GM18508 (cell line): Measurements from ENCODE around the gene ERC2.

Experiments used
- ATAC-seq: cut with Tn5 transposase; IDR thresholded peaks from one replicate; pipeline ENCODE4 v1.9.1; 2021; ENCODE audit warnings: moderate number of reproducible peaks; ENCODE audit not compliant: insufficient read depth, unreplicated experiment

Gene ERC2

GRCh38 chr3:55562700-55563099 is 905.6 kb downstream of the ERC2 start:
- ATAC-seq: no peak

DNA sequence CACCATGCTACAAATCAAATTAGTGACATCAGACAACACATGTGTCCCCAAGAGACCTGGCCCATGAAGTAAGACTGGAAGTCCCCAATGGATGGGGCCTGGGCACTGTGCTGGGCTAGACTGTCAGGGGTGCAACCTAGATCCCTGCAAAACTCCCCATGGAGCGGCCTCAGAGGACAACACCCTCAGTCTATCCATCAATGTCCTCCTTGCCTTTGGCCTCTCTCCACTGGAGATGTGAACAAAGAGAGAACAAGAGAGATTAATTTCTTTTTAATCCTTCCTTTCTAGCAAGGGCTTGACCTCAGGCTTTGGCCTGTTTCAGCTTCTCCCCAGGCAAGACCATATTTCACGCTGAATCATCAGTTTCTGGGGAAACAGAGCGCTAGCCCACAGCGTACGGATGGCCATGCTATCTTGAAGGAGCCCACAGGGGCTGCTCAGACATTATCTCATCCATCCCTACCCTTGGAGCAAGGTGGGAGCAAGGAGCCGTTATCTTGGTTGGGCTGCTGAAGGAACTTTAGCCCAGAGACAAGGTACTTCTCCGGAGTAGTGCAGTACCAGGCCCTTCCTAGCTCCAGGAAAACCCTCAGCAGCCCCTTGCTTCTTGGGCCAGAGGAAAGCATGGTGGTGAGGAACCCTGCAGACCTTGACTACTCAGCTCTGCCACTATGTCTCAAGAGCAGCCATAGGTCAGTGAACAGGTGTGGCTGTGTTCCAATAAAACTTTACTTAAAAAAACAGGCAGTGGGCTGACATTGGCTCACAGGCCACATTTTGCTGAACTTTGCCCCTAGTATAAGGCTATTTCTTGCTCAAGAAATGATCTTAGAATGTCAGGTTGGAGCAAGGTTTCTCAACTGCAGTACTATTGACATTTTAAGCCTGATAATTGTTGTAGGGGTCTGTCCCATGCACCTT is 908.5 kb downstream of the ERC2 start:
- ATAC-seq: no peak

DNA sequence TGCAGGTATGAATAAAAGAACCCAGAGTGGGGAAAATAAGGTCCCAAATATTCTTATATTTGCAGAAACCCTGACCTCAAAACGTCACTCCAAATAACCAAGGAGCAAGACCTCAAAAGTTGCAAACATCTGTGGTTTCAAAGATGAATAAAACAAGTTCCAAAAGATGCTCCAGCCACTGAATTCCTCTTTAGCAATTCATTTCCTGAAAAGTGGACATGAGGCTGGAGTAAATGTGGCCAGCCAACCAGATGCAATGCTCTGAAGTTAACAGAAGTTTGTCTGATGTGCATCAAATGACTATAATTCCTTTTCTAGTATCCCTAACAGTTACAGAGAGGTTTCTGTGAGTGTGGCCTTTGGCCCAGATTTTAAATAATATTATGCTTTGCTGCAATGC is 910.0 kb downstream of the ERC2 start:
- no peak for ATAC-seq

DNA sequence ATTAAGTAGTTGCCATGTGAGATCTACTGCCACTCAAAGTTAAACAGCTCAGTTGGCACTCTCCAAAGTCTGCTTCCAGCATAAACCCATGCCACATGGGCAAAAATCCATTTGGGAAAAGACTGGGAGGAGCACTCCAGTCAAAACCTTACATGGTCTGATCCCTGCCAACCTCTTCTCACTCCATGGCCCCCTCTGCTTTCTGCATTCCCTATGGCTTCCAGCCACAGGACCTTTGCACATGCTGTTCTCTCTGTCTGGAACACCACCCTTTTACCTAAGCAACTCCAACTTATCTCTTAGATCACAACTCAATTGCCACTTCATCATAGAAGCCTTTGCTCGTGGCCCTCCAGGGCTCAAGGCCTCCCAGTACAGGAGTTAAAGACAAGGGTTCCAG is 910.7 kb downstream of the ERC2 start:
- ATAC-seq: no peak

GRCh38 chr3:55556619-55557537 is 911.4 kb downstream of the ERC2 start:
- ATAC-seq: no peak

DNA sequence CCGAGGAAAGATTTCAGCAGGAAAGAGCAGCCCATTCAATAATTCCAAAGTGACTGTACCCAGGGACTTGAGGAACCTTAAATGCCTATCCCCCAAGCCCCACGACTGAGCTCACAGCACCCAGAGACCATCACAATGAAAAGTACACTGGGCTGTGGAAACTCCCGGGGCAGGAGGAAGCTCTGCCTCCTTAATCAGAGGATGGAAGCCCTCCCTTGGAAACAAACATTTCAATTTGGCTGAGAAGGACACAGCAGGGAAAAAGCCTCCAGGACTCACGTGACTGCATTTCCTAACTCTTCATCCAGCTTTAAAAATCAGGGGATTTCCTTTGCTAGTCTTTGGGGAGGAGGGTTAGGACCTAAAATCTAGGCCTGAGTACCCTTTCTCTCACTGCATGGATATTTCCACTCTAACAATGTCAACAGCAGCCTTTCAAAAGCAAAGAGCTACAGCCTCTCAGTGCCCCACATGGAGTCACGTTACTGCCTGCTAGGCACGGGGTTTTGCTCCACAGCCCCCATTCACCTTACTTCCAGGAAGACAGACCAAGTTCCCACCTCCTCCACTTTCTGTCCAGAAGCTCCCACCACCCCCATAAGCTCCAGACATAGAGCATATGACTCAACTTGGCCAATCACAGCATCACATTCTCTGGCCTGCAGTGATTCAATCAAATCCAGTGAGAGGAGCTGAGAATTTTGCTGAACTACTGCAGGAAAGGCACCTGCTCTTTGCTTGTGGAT is 912.2 kb downstream of the ERC2 start:
- ATAC-seq: no peak

DNA sequence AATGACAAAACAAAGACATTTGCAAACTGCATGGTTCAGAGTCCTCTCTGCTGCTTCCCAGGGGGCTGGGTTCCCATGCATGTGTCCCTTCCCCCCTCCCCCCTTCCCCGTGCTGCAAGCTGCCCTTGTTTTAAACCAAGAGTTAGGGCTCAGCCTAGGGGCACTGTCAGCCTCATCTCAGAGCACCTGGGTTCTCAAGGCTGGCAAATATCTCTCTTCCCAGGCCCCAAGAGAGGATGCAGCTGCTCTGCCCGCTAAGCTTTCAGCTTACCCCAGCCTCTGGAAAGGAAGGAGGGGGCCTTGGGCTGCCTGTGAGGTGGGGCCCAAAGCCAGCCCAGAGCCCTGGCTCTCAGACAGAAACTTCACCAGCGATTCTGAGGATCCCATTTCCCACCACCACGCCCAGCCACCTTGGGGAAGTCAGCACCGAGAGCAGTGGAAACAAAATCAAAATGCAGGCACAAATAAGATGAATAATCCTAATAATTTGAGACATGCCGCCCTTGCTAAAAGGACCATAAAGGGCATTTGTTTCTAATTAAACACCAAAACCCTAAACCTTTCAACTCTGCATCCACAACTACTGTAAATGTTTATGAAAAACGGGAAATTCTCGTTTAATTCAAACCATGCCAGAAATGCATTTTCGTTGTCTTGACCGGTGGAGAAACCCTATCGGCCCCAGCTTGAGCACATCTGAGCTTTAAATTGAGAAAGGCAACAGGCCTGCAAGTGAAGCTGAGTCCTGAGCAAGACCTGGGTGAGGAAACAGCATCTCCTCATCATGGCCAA is 913.4 kb downstream of the ERC2 start:
- no peak for ATAC-seq

DNA sequence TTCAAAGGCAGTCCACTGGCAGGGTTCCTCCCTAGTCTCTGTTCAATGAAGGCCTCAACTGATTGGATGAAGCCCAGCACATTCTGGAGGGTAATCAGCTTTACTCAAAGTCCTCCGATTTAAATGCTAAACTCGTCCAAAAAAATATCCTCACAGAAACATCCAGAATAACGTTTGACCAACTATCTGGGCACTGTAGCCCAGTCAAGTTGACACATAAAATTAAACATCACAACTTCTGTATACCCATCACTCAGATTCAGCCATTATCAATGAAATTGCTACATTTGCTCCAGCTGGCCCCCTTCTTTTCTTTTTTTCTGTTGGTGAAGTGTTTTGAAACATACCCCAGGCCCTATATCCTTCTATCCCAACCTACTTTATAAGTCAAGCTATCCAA is 916.6 kb downstream of the ERC2 start:
- no peak for ATAC-seq

DNA sequence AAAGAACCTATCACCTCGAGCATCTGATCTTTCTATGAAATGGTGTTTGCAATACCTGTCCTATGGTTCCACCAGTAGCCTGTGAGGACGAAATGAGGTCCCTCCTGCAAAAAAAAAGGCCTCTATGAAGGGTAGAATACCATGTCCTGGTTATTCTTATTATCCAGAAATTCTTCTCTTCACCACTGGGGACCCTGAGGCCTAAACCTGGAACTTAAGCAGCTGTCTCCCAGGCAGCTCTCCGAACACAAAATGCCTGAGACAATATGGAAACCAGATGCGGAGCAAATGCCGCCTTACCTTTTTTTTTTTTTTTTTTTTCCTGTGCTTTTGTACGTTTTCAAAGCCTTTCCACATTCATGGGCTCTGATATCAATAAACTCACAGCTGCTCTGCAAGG is 919.1 kb downstream of the ERC2 start:
- ATAC-seq: no peak

- ATAC-seq: no peak
Observed at GRCh38 chr3:55546866-55547669, 921.2 kb downstream of the ERC2 start.

DNA sequence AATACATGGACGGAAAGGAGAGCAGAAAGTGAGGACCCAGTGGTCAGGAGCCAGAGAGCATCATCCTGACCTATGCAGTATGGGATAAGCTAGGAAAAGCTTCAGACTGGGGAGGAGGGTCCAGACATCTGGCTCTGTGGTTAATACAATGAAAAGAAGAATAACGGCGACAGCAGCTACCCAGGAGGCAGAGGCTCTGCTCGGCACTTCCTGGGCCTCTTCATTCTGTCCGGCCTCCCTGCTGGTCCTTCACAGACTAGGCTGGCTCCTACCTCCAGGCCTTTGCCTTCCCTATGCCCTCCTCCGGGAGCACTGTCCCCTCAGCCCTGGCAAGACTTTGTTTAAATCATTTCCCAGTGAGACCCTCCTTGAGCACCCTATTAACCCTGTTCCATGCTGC is 922.3 kb downstream of the ERC2 start:
- no peak for ATAC-seq

GRCh38 chr3:55544219-55544618 is 924.0 kb downstream of the ERC2 start:
- ATAC-seq: no peak

DNA sequence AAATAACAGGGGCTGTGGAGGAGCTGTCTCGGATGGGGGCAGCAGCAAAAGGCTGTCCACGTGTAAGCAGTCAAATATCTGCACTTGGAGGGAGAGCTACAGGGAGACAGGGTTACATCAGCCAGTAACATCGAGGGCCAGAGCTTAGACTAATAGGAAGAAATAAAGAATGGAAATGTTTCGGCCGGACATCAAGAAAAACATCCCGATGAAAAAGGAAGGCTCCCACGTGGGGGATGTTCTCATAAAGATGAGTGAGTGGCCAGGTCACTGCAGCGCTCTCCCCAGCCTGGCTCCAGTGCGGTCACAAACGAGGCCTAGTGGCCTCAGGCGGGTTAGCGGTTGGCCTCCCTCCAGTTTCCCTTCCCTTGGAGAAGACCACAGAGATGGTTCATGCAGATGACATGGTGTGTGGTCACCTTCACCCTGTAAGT is 925.1 kb downstream of the ERC2 start:
- no peak for ATAC-seq

- ATAC-seq: no peak
Observed at GRCh38 chr3:55541456-55541855, 926.8 kb downstream of the ERC2 start.

DNA sequence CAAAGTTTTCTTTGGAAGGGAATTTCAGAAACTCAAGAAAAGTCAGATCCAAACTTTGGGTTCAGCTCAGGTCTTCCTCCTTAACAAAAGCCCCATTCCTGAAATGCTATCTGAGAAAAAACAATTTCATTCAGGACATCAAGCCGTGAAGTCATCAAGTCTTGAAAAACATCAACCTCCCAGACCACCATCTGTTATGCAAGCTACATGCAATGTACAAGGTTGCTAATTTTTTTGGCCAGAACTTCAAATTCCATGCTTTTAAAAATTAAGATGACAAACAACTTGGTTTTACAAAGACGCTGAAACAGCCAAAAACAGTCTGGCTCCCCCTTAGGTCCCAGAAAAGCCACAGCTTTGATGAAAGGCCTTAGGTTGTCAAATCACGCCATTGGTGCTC is 927.3 kb downstream of the ERC2 start:
- no peak for ATAC-seq

DNA sequence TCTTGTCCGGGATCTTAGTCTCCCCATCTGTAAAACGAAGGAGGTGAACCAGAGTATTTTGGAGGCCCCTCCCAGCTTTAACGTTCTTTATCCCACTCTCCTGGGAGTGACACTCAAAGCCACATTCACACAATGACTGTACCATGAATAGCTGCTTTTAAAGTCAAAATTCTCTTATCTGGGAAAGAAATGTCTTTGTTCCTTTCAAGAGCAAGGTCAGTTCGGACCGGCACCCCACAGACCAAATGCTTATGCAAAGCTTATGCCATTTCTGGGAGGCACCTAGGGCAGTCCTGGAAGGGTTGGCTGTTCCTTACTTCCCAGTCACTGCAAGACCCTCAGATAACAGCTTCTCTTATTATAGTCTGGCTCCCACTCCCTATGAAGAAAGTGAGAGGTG is 927.7 kb downstream of the ERC2 start:
- ATAC-seq: no peak

- no peak for ATAC-seq
Observed at GRCh38 chr3:55538158-55538557, 930.1 kb downstream of the ERC2 start.

DNA sequence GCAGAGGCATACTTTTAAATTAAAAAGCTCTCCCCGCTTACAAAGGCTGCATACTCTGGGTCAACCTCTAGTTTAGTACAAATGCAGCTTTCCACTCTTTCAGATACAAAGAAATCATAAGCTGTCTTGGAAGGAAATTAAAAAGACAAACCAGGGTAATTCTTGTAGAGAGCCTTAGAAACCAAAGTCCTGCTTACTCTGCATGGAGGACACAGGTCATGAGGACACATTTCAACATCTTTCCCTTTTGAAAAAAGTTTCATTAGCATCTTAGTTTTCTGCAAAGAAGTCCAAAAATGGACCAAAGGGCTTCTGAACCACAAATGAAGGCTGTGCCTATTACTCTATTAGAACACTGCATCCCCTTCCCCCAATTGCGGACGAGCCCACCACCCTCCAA is 930.7 kb downstream of the ERC2 start:
- no peak for ATAC-seq

DNA sequence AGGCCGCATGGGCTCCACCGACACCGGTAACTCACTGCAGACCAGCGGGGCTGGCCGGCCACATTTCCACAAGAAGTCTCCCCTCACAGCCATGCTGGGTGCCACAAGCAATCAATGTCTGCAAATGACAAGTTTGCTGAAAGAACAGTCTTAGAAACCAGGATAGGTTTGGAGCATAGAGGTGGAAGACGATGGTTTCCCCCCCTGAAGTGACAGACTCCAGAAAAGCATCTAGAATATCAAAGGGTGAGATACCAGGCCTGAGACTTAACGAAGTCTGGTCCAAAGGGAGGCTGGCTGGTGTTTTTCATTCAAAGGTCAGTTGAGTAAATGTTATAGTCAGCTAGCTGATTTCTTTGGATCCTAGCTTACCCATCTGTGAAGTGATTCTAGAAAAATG is 931.1 kb downstream of the ERC2 start:
- ATAC-seq: no peak
